Testis (tissue), 3 donors: Measurements from ENCODE around the gene MRPL40. TPM values are rescaled to one million over a fixed set of nuclear protein-coding genes. Genes with fewer than 3 reads are reported as not detected.

ENCODE experiments used
- DNase-seq: peaks from one replicate; pipeline ENCODE4 v3.0.0-alpha.2; 2019
- H3K27ac ChIP-seq, 2 donors: fragments of 200-600 bp; sonication (generic); one replicate each; pipeline ENCODE4 v1.5.1; 2019
- H3K27me3 ChIP-seq: fragments of 200-600 bp; sonication (generic); one replicate; pipeline ENCODE4 v1.5.1; 2019
- H3K36me3 ChIP-seq: fragments of 200-600 bp; sonication (generic); one replicate; pipeline ENCODE4 v1.5.1; 2017; ENCODE audit warnings: low read depth; ENCODE audit errors: missing control alignments
- H3K4me1 ChIP-seq: fragments of 200-600 bp; sonication (generic); one replicate; pipeline ENCODE4 v1.5.1; 2019
- H3K4me3 ChIP-seq, 2 donors: fragments of 200-600 bp; sonication (generic); one replicate each; pipeline ENCODE4 v1.5.1; 2017 to 2019
- H3K9me3 ChIP-seq: fragments of 200-600 bp; sonication (generic); one replicate; pipeline ENCODE4 v1.5.1; 2017
- POLR2A ChIP-seq: fragments of 450-650 bp; IDR thresholded peaks from one replicate; pipeline ENCODE4 v1.6.1; 2017; ENCODE audit warnings: antibody characterized with exemption, mild to moderate bottlenecking, moderate library complexity
- WGBS, 2 donors: methylation state at CpG; one replicate each; pipeline ENCODE4 v1.1.5; 2018; 5-methylcytosine and 5-hydroxymethylcytosine counted together
- intact Hi-C: fragments of 100-400 bp; cut with DNase I; formaldehyde crosslinking; loops from one replicate; pipeline ENCODE4 v1.15.1; 2023; ENCODE audit warnings: low total_unique reads
- polyA plus RNA-seq: library from polyadenylated mRNA; stranded (reverse); fragments of 350-450 nt; fragmentation: Illumina TruSeq; extraction: RNeasy Lipid Tissue Mini Kit (QIAGEN cat#74804); gene quantifications from one replicate; pipeline ENCODE4 v1.2.3, GENCODE V29; 2014; ENCODE audit warnings: low read depth, low replicate concordance; ENCODE audit not compliant: insufficient read depth
- total RNA-seq, 2 donors: library from RNA; depleted of rRNA; stranded (reverse); fragments of >200 nt; gene quantifications; one replicate each; pipeline ENCODE4 v1.2.3, GENCODE V29; 2016
- TF ChIP-seq, protein P1 (sequence below), 3 experiments: fragments of 450-650 bp in 2 of 3; fragments of 200-600 bp in 1 of 3; sonication (generic) in 1 of 3; IDR thresholded peaks; one replicate each; pipeline ENCODE4 v1.5.1; 2016 to 2019; ENCODE audit warnings: antibody characterized with exemption in 3 of 3, mild to moderate bottlenecking in 2 of 3, moderate library complexity in 1 of 3

Gene MRPL40
- total and polyA plus RNA-seq, 3 donors from 2014 or later: 28.9 to 53.8 (median 29.2) TPM

DNA sequence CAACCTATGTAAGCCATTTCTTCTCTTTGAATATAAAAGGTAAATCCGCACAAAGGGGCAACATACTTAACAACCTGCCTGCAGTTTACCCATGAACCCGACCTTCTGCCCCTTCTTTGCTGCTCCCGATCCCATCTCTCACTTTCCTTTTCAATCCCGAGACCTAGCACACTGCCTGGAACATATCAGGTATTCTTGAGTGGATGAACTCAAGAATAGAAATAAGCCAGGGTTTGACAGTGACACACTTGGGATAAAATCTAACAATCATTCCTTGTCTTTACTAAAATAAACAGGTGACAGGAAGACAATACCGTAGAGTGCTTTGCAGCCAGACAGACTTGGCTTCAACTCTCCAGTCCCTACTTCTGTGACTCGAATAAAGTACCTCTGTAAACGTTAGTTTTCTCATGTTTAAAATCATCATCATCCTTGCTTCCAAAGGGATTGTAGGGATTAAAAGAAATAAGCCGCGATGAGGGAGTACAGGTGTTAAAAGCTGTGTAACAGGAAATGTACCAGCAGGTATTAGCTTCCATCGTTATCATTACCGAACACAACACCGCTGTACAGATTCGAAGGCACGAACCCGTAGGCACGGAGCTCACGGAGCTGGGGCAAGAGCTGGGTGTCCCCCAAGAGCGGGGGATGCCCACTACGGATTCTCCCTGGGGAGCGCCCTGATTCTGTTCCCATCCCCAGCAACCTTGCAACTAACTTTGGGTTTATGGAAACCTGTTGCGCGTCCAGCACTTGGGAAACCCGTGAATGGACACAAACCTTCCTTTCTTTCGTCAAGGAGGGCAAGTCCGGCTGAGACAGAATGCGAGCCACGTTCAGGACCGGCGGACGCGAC, 45.9 kb downstream of the MRPL40 start:
- TF ChIP-seq, protein P1, sequence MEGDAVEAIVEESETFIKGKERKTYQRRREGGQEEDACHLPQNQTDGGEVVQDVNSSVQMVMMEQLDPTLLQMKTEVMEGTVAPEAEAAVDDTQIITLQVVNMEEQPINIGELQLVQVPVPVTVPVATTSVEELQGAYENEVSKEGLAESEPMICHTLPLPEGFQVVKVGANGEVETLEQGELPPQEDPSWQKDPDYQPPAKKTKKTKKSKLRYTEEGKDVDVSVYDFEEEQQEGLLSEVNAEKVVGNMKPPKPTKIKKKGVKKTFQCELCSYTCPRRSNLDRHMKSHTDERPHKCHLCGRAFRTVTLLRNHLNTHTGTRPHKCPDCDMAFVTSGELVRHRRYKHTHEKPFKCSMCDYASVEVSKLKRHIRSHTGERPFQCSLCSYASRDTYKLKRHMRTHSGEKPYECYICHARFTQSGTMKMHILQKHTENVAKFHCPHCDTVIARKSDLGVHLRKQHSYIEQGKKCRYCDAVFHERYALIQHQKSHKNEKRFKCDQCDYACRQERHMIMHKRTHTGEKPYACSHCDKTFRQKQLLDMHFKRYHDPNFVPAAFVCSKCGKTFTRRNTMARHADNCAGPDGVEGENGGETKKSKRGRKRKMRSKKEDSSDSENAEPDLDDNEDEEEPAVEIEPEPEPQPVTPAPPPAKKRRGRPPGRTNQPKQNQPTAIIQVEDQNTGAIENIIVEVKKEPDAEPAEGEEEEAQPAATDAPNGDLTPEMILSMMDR (IDR thresholded peaks at IDR 0.05): no peak
- Histone ChIP-seq H3K36me3 (no peaks in the 10 kb centered on the region), H3K27ac (peak overlapping the region; percentile 95 to 99), H3K4me1 (peaks cover 34% of the 10 kb centered on the region), H3K27me3 (no peaks in the 10 kb centered on the region), H3K4me3 (peak overlapping the region; percentile 77 to 86), H3K9me3 (no peaks in the 10 kb centered on the region)
- 1% methylated on average over 28 to 31 of the region's 31 CpGs for WGBS, 2 donors
- no peak for DNase-seq
- intact Hi-C loops: no loop called here

DNA sequence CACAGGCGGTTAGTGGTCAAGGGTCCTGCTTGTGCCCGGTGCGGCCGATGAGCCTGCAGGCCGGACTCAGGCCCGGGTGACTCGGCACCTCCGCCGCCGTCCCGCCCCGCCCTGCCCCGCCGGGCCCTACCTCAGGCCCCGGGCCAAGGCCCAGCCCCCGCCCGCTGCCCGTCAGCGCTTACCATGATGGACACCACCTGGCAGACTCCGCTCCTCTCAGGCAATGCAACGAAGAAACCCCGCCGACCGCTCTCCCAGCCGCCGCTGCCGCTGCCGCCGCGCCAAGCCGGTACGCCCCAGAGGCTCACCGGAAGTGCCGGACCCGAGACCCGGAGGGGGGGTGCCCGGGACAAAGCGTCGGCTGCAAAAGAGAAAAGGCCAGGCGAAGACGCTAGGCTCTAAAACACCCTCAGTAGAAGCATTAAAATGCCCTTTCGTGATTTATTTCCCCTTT, 46.6 kb downstream of the MRPL40 start, which contains the start of gene UFD1:
TSS of gene UFD1 (minus strand) at position 293 of the 454 bp plus-strand sequence. CDS start at position 185, 108 bp downstream.
- intact Hi-C loops: no loop called here
- H3K27ac ChIP-seq: peak within 1 kb of the TSS; percentile 95 to 99
- H3K4me1 ChIP-seq: peaks cover 34% of the 10 kb centered on the region
- TF ChIP-seq, protein P1 (IDR thresholded peaks at IDR 0.05): no peak
- TF ChIP-seq POLR2A: no peak
- H3K27me3 ChIP-seq: no peaks in the 10 kb centered on the region
- no peaks in the 10 kb centered on the region for H3K9me3 ChIP-seq
- WGBS, 2 donors: 0% methylated on average over 28 to 39 of the region's 42 CpGs
- no peaks in the 10 kb centered on the region for H3K36me3 ChIP-seq
- DNase-seq: peak; percentile 83
- H3K4me3 ChIP-seq: peak within 1 kb of the TSS; percentile 77 to 86

DNA sequence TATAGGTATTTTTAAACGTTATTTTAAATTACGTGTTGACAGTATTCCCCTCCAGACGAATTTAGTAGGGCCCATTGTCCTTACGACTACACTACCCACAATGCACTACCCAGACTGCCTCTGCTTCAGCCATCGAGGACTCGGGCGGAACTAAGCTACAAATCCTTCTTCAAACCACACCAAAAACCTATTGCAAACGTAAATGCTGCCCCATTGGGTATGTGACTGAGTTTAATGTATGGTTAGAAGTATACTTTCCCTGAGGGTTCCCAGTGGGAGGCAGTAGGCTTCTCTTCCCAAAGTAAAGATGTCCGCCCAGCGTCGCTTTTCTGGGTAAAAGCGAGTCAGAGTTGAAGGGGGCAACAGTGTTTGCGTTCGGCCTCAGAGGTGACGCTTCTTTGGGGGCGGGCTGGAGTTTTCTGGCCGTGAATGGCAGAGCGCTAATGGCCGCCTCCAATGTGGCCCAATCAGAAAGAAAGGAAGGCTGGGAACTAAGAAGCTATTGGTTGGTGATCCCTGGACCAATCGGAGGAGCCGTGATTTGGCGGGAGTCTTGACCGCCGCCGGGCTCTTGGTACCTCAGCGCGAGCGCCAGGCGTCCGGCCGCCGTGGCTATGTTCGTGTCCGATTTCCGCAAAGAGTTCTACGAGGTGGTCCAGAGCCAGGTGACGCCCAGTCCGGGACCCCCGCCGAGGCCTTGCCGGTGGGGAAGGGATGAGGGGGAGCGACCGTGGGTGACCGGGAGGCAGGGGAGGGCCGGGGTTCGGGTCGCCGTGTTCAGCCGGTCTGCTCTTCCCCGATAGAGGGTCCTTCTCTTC, 47.2 kb downstream of the MRPL40 start, which contains the start of gene CDC45:
TSS of gene CDC45 (plus strand) at position 566 of the 818 bp plus-strand sequence. CDS start at position 615, 49 bp downstream.
- Histone ChIP-seq H3K36me3 (no peaks in the 10 kb centered on the region), H3K27ac (peak within 1 kb of the TSS; percentile 95 to 99), H3K4me1 (peaks cover 34% of the 10 kb centered on the region), H3K4me3 (peak within 1 kb of the TSS; percentile 77 to 86), H3K9me3 (no peaks in the 10 kb centered on the region), H3K27me3 (no peaks in the 10 kb centered on the region)
- intact Hi-C loops: no loop called here
- DNase-seq: peak; percentile 98
- TF ChIP-seq, protein P1 (IDR thresholded peaks at IDR 0.05): peak in 1 of 3 experiments; percentile 5
- no peak for TF ChIP-seq POLR2A
- WGBS, 2 donors: 1% methylated on average over 50 of the region's 50 CpGs

DNA sequence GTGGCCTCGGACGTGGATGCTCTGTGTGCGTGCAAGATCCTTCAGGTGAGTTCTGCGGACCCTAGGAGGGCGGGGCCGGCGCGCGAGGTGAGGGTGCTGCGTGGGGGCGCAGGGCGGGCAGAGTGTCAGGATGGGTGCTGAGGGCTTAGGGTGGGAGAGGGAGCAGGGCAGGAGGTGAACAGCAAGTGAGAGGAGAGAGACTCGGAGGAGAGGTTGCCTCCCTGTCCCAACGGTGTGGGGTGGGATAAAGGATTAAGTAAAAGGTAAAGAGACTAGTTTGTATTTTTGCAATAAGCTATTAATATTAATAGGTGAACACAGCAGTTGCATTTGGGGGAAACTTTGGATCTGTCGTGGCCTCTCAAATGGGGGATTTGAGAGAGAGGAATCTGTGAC, 47.8 kb downstream of the MRPL40 start:
- intact Hi-C loops: no loop called here
- WGBS, 2 donors: 2% methylated on average over 12 to 15 of the region's 15 CpGs
- TF ChIP-seq POLR2A: no peak
- TF ChIP-seq, protein P1 (IDR thresholded peaks at IDR 0.05): no peak

More for the DNA sequence above, 47.8 kb downstream of the MRPL40 start:
- no peaks in the 10 kb centered on the region for H3K27me3 ChIP-seq
- H3K9me3 ChIP-seq: no peaks in the 10 kb centered on the region
- peak overlapping the region; percentile 77 to 86 for H3K4me3 ChIP-seq
- no peak for DNase-seq
- peaks cover 28% of the 10 kb centered on the region for H3K4me1 ChIP-seq
- H3K27ac ChIP-seq: peak overlapping the region in 1 of 2 donors; percentile 99
- H3K36me3 ChIP-seq: no peaks in the 10 kb centered on the region
